Cerebellar cortex (tissue), 1 donor: ENCODE data around the gene CAPN15.
"Not testable (repeated sequence)": the region's sequence is repeated elsewhere in the genome, so short reads cannot be mapped to it uniquely, and the experiment has no call there.

Source experiments
- DNase-seq: peaks from one replicate; pipeline ENCODE4 v3.0.0-alpha.2; 2015; ENCODE audit warnings: low spot score

CAPN15 gene

GRCh38 chr16:527015-527903 is at the start of gene CAPN15:
TSS of gene CAPN15 (plus strand) at chr16:527712. CDS start at chr16:546839, 19,127 bp downstream.
- peak; percentile 83 for DNase-seq

GRCh38 chr16:478287-478686 is 49.2 kb upstream of the CAPN15 start:
- DNase-seq = not testable (repeated sequence)

- DNase-seq = no peak
Observed at GRCh38 chr16:482468-483185, 44.9 kb upstream of the CAPN15 start.

GRCh38 chr16:483341-484075 is 44.0 kb upstream of the CAPN15 start:
- no peak for DNase-seq

DNA sequence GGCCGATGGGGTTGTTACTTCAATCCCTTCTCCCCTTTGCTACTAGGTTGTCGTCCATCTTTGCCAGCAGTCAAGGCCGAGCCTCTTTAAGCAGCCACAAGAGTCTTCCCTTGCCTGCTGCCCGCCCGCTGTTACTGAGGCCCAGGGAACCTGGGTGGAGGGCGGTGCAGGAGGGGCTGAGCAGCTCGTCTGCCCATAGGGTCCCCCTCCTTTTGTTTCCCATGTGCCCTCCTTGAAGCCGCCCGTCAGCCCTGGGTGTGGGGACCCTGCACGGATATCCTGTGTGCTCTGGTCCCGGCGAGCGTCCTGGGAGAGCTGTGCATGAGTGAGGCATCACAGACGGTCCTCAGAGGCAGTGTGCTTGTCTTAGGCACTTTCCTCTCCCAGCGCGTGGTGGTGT is 37.9 kb upstream of the CAPN15 start:
- no peak for DNase-seq

- peak; percentile 44 for DNase-seq
Observed at GRCh38 chr16:490768-491167, 36.7 kb upstream of the CAPN15 start.

DNA sequence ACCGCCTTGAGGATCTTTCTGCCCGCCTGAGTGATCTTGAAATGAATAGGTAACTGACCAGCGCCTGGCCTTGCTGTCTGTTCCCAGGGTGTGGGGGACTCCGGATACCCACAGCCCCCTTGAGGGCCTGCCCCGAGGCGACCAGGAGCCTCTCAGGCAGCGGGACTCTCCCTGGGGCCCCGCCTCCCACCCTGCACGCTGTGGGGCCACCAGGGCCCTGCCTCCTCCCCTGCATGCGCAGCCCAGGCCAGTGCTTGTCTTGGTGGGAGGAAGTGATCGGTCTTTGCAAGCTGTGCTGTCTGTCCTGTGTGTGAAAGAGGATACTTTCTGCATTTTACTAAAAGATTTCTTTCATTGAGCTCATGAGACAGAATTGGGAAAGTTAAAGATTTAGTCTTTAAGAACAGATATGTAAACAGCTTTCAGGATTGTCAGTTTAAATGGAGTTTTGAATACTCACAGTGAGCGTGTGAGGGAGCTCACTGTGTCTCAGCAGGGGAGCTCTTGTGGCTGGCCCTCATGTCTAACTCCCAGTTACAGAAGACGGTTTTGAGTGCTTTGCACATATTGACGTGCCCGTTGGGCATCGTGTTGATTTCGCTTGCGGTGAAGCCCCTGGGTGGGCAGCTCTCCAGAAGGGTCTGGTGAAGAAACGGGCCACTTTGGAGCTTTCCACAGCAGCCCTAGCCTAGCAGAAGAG is 36.1 kb upstream of the CAPN15 start:
- no peak for DNase-seq

DNA sequence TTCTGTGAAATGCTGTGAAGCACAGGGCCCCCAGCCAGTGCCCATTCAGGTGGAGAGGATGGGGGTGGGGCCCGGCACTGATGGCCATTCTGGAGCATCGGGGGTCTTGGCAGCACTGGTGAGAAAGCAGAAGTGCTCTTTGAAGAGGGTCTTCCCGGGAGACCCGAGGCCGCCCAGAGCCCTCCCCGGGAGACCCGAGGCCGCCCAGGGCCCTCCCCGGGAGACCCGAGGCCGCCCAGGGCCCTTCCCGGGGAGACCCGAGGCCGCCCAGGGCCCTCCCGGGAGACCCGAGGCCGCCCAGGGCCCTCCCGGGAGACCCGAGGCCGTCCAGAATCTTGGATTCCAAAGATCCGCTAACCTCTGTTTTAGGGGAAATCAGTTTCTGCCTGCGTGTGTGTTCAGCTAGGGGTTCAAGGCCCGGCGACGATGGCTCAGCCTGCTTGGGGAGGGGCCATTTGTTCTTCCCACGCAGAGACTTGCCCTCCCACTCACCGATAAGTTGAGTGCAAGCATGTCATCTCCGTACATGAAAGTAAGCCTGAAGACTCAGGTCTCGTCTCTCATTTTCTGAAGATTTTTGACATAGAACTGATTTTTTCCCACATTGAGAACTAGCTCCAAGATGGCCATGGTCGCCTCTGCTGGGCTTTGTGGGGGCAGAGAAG is 35.2 kb upstream of the CAPN15 start:
- DNase-seq = no peak

DNA sequence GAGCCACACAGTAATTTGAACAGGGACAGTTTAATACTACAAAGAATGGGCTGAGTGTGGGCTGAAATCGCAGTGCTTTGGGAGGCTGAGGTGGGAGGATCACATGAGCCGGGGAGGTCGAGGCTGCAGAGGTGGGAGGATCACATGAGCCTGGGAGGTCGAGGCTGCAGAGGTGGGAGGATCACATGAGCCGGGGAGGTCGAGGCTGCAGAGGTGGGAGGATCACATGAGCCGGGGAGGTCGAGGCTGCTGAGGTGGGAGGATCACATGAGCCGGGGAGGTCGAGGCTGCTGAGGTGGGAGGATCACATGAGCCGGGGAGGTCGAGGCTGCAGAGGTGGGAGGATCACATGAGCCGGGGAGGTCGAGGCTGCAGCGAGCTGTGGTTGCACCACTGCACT is 32.8 kb upstream of the CAPN15 start:
- not testable (repeated sequence) for DNase-seq

DNA sequence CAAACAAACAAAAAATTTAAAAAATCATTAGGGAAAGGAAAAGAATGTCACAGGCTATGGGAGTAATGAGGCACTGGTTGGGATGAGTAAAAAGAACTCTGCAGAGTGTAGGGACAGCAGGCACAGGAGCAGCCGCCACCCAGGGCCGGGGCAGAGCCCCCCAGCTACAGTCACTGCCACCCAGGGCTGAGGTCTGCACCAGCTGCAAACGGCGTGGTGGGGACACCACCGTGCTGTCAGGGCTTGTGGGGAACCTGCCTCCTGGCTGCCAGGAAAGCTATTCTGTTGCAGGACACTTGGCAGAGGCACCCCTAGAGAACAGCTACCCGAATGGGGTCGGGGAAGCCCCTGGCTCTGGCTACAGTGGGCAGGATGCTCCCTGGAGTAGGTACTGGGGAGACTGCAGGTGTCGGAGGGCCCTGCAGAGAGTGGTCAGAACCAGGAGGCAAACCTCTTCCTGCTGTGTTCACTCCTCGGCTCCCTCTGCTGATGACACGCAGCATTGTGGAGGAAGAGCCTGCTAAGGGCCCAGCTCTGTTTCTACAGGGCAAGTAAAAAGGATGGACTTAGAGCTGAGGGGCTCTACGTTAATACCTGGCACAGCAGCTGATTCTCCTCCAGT is 32.3 kb upstream of the CAPN15 start:
- peak; percentile 68 for DNase-seq

GRCh38 chr16:496097-496886 is 31.2 kb upstream of the CAPN15 start:
- no peak for DNase-seq

DNA sequence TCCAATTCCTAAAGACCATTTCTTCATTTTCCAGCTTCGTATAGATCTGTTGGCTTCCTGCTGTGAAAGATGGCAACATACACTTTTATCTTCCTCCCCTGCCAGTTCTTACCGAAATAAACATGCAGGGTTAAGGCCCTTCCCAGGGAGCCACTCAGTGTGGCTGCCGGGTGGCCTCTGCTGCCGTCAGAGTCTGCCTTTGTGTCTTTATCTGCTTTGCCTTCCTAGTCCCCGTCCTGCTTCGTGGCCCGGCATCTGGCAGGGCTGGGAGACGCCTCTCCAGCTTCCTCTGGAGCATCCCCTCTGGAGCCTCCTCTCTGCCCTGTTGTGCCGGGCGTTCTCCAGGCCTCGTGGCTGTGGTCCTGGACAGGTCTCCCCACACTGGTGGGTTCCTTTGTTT is 30.3 kb upstream of the CAPN15 start:
- no peak for DNase-seq

DNA sequence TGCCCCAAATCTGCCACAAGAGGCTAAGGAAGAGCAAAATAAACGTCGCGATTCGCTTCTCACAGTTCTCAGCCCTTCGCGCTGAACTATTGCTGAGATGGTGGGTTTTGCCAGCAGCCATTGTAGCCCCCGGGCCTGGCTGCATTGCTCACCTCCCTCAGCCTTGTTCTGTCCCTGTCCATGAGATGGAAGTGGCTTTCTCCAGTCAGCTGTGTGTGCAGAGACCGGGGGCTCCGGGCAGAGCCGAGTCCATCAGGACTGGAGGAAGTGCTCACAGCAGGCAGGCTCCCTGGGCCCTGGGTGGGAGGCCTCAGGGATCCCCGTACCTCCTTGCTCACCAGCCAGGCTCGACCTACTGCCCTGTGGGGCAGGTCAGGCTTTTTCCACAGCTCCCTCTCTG is 27.6 kb upstream of the CAPN15 start:
- DNase-seq = no peak

DNA sequence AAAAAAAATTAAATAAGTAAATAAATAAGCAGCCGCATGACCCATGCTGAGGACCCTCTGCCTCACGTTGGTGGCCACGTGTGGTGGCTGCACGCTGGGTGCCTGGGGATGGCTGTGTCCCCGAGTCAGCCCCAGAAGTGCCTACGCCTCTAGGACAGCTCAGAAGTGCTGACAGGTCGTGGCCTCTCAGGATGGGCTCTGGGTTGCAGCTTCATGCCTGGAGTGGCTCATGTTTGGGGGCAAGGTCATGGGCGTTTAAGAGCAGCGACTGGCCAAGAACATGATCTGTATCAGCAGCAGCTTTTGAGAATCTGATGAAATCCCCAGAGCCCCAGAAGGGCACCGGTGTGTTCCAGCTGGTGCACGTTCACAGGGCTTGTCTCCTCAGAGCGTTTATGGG is 26.8 kb upstream of the CAPN15 start:
- no peak for DNase-seq

DNA sequence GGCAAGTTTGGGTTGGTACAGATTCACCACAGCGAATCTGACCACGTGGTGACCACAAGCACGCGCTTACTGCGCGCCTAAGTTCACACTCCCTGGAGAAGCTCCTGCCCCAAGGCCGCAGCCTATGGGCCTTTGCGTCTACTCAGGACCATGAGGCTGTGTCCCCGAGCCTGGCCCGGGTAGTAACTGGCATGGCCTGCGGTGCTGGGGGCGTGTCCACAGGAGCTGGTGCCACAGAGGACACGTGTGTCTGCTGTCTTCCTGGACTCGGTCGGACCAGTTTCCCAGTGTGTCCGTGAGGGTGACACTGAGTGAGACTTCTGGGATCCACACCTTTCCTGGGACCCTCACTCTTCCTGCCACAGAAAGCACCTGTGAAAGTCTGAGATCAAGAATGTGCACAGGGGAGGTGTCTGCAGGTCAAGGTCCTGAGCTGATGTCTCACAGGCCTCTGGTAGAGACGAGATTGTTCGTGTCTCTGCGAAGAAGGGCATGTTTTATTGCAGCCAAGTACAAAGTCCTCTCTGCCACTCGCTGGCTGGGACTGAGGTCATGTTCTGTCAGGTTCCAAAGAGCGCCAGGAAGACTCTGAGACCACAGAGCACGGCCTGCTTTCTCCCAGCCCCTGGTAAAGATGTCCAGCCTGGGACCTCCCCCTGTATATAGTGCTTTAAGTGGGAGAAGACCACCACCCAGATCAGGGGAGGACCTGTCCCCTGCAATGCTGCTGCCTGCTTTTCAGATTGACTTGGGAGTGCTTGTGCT is 25.2 kb upstream of the CAPN15 start:
- DNase-seq = no peak

GRCh38 chr16:503150-504071 is 24.1 kb upstream of the CAPN15 start:
- DNase-seq = no peak

GRCh38 chr16:505479-506245 is 21.9 kb upstream of the CAPN15 start:
- DNase-seq = no peak

DNA sequence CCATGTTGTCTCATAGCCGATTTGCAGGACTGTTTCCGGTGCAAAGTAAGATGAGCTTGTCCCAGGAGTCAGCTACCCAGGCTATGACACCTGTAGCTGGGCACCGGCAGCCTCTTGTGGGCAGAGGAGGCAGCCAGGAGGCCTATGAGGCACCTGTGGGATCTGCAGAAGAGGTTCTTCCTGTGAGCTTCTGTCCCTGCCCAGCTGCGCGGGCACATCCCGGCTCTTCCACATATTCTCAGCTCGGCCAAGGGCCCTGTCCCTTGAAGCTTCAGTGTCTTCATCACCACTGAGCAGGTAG is 21.3 kb upstream of the CAPN15 start:
- no peak for DNase-seq
